K562 (cell line): ENCODE data around the gene FBP1. TPM values are rescaled to one million over a fixed set of nuclear protein-coding genes. Genes with fewer than 3 reads are reported as not detected.

Experiments used
- ARNT ChIP-seq, 2 experiments: fragments of 450-650 bp; IDR thresholded peaks; 2 replicates each; pipeline ENCODE4 v1.6.1; 2016; ENCODE audit warnings: mild to moderate bottlenecking in 1 of 2
- CEBPB ChIP-seq: fragments of 450-650 bp; IDR thresholded peaks from 2 replicates; pipeline ENCODE4 v1.6.1; 2016; ENCODE audit warnings: missing genetic modification characterization, missing compliant biosample characterization
- FUS ChIP-seq: fragments of 200-400 bp; formaldehyde crosslinking; optimal IDR thresholded peaks from 2 replicates; pipeline ENCODE3; 2017; ENCODE audit warnings: low read depth, low read length
- GTF3C2 ChIP-seq: IDR thresholded peaks from 3 replicates; pipeline ENCODE4 v1.6.1; 2011; ENCODE audit warnings: borderline replicate concordance, mild to moderate bottlenecking, moderate library complexity; ENCODE audit not compliant: insufficient read length; ENCODE audit errors: extremely low read depth
- HES1 ChIP-seq: fragments of 450-650 bp; IDR thresholded peaks from 2 replicates; pipeline ENCODE4 v1.6.1; 2016; ENCODE audit warnings: low read depth, mild to moderate bottlenecking, moderate library complexity
- ID3 ChIP-seq, 2 experiments: fragments of 250-450 bp in 1 of 2; fragments of 450-650 bp in 1 of 2; sonication (Bioruptor Pico) in 1 of 2; IDR thresholded peaks; 2 replicates each; pipeline versions ENCODE4 v1.6.1 to v1.8.0; 2016 to 2021; ENCODE audit warnings: mild to moderate bottlenecking in 2 of 2, moderate library complexity in 2 of 2, missing compliant biosample characterization in 1 of 2, missing genetic modification characterization in 1 of 2
- MAFK ChIP-seq: IDR thresholded peaks from 2 replicates; pipeline ENCODE4 v1.6.1; 2011; ENCODE audit warnings: low read length, improper control_type of control experiment
- MAZ ChIP-seq, 2 experiments: fragments of 450-650 bp in 1 of 2; sonication (generic) in 1 of 2; formaldehyde crosslinking; IDR thresholded peaks in 1 of 2; conservative IDR thresholded peaks in 1 of 2; 2 replicates each; pipeline versions ENCODE4 v1.4.0 to v1.5.0; 2020; ENCODE audit warnings: mild to moderate bottlenecking in 1 of 2, missing genetic modification reagents in 1 of 2
- NR0B1 ChIP-seq: fragments of 450-650 bp; IDR thresholded peaks from one replicate; pipeline ENCODE4 v1.6.1; 2018; ENCODE audit warnings: mild to moderate bottlenecking, moderate library complexity; ENCODE audit not compliant: partially characterized antibody
- NRF1 ChIP-seq, 2 experiments: fragments of 450-650 bp; IDR thresholded peaks in 1 of 2; conservative IDR thresholded peaks in 1 of 2; 2 replicates each; pipeline ENCODE4 v1.6.1; 2014; ENCODE audit warnings: mild to moderate bottlenecking in 2 of 2
- POLR2G ChIP-seq: fragments of 200-400 bp; formaldehyde crosslinking; IDR thresholded peaks from 2 replicates; pipeline ENCODE4 v1.6.1; 2017; ENCODE audit warnings: low read depth, mild to moderate bottlenecking, antibody characterized with exemption, low read length, moderate library complexity
- SMARCC2 ChIP-seq: fragments of 450-650 bp; IDR thresholded peaks from 2 replicates; pipeline ENCODE4 v1.6.1; 2017; ENCODE audit warnings: antibody characterized with exemption, moderate library complexity, mild to moderate bottlenecking, low read depth
- TFAP4 ChIP-seq: sonication (generic); formaldehyde crosslinking; IDR thresholded peaks from 2 replicates; pipeline ENCODE4 v1.8.0; 2022; ENCODE audit warnings: missing genetic modification reagents, mild to moderate bottlenecking, moderate library complexity, borderline replicate concordance
- ZBTB1 ChIP-seq: sonication (generic); formaldehyde crosslinking; IDR thresholded peaks from 2 replicates; pipeline ENCODE4 v1.8.1; 2023; ENCODE audit warnings: missing genetic modification reagents, low read depth, mild to moderate bottlenecking, borderline replicate concordance
- ZBTB49 ChIP-seq: sonication (generic); formaldehyde crosslinking; IDR thresholded peaks from 2 replicates; pipeline ENCODE4 v1.8.0; 2022; ENCODE audit warnings: missing genetic modification reagents, mild to moderate bottlenecking, borderline replicate concordance
- polyA plus RNA-seq, 8 experiments: library from polyadenylated mRNA; depleted of rRNA in 4 of 8; stranded (reverse) in 5 of 8; unstranded in 3 of 8; fragments of >200 nt; fragmentation: Nextera tagmentation in 2 of 8; fragmentation: Illumina TruSeq in 1 of 8; extraction: Ambion mirVana in 2 of 8; extraction: Trizol in 1 of 8; gene quantifications; 2 replicates each; pipeline versions ENCODE4 v1.2.1 to v1.2.3, GENCODE V29; 2011 to 2014; ENCODE audit warnings: inconsistent platforms in 1 of 8, missing spikeins in 1 of 8
- total RNA-seq, 7 experiments: library from RNA; depleted of rRNA in 6 of 7; stranded (reverse); fragments of >200 nt in 6 of 7; fragmentation: Illumina TruSeq in 2 of 7; extraction: Trizol in 2 of 7; gene quantifications; 2 replicates each; pipeline versions ENCODE4 v1.2.1 to v1.2.3, GENCODE V29; 2011 to 2021; ENCODE audit warnings: low replicate concordance in 1 of 7

The FBP1 gene
- total and polyA plus RNA-seq, 9 of the 15 experiments (the other 6 are each of a cell fraction or from before 2014, with no cell fraction given): 0.24 TPM; not detected in 8

GRCh38 chr9:94554439-94555331 lies 84.6 kb downstream of the FBP1 start, which contains the start of gene PCAT7 (continued):
- TF ChIP-seq MAFK (no peak), HES1 (peak; percentile 38; the same call in 1 of the 2 replicates), CEBPB (peak; percentile 82), POLR2G (peak; percentile 51), NR0B1 (no peak), SMARCC2 (no peak), ZBTB49 (CRISPR knock-in tag) (no peak), ID3 (CRISPR knock-in tag; IDR thresholded peaks at IDR 0.05) (no peak), ID3 (tag; IDR thresholded peaks at IDR 0.05) (0 out of 2 replicates have a peak, but pooled peaks have one; percentile 24), TFAP4 (CRISPR knock-in tag) (0 out of 2 replicates have a peak, but pooled peaks have one; percentile 23), NRF1 (conservative IDR thresholded peaks at IDR 0.05 in 1 of 2, IDR thresholded peaks at IDR 0.05 in 1 of 2) (peak; percentile 66 to 72), ZBTB1 (CRISPR knock-in tag) (peak; percentile 99), FUS (no peak), ARNT (IDR thresholded peaks at IDR 0.05) (no peak), GTF3C2 (no peak), MAZ (CRISPR knock-in tag; conservative IDR thresholded peaks at IDR 0.05 in 1 of 2, IDR thresholded peaks at IDR 0.05 in 1 of 2) (peak in 1 of 2 experiments; percentile 28; a peak in 1 of 4 replicates)
